Hematopoietic multipotent progenitor cell treated with erythropoietin and hydrocortisone succinate and interleukin-3 and kit ligand, for 8 days (in vitro differentiated cells): ENCODE data around the gene ATP2B2.

Source experiments
- DNase-seq: peaks from one replicate; pipeline ENCODE4 v3.0.0-alpha.2; 2015

Gene ATP2B2

GRCh38 chr3:10492364-10493201, 12.8 kb downstream of the ATP2B2 start:
- no peak for DNase-seq

DNA sequence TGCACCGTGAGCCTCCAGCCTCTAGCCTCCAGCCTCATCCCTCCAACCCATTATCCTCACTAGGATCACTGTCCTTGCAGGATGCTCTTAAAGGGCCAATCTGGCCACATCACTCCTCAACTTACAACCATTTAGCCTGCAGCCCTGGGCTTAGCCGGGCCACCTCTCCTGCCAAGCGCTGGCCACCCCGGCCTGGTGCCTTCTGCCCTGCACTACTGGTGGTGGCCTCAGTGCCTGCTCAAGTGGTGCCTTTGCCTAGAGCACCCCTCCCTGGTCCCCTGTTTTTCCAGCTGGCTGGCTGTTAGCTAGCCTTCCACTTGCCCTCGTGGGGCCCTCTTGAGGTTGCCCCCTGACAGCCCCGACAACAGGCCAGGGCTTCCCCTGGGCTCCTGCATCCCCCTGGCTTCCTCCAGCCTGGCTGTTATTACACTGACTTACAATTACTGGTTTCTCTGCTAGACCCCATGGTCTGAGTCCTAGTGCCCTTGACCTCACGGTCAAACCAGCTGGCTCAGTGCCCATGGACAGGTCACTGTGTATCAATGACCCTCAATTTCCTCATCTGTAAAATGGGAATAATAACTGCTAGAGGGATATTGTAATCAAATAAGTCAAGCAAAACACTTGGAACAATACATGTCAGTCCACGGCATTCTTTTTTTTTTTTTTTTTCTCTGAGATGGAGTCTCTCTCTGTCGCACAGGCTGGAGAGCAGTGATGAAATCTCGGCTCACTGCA, 15.5 kb downstream of the ATP2B2 start:
- DNase-seq, result no peak

GRCh38 chr3:10487988-10488633, 17.3 kb downstream of the ATP2B2 start:
- no peak for DNase-seq

- DNase-seq, result no peak
These were observed 19.6 kb downstream of the ATP2B2 start for GRCh38 chr3:10485806-10486205.

- no peak for DNase-seq
These were observed 20.0 kb downstream of the ATP2B2 start for GRCh38 chr3:10485380-10485779.

DNA sequence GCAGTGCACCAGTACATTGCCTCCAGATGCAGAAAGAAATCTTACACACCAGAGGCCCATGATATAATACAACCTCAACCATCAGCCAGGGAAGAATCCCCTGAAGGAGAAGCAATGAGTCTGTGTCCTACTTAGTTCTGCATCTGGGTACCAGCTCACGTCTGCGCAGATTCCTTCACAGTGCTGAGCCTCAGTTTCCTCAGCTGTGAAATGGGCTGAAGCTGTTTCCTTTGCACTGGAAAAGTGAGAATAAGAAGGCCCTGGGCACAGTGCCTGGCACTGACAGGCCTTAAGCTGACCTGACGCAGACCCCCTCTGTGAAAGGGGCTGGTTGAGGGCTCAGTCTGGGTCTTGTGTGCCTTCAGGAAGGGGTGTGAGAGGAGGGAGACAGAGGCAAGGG, 20.7 kb downstream of the ATP2B2 start:
- DNase-seq, result no peak

DNA sequence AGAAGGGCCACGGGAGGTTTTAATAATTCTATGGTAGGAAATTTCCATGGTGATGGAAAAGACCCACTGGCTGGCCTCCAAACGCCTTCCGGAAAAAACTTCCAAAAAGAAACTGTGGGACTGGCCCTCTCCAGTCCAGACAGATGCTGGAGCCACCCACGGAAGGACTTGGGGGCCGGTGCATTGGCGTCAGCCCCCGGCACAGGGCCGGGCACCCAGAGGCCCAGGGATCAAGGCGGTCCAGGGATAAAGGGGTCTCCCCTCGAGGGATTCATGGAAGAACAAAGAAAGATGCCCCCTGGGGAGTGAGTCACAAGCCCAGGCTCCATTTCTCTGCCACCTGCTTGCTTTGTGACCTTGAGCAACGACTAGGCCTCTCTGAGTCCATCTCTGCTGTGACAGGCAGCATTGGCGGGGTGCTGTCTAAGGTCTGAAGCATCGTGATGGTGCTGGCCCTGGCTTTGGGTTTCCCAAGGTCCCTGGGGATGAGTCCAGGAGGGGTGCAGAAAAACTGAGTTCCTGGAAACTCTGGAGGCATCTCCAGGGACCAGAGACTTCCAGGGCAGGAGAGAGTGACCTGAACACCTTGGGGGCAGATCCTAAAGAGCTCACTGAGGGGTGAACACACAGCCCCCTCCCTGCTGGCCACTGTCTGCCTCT, 21.6 kb downstream of the ATP2B2 start:
- DNase-seq, result no peak

DNA sequence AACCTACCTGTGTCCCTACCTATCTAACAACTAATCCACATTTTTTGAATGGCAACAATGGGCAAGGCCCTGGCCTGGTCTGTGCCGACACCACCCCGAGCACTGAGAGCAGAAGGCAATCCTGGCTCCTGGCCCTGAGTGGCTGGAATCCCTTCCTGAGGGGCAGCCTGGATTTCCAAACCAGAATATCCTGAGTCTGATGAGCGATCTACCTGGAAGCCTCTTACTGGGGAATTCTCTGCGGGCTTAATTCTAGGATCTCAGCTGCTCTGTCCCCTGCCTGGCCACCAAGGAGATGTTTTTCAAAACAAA, 22.1 kb downstream of the ATP2B2 start:
- no peak for DNase-seq

GRCh38 chr3:10482631-10483363, 22.6 kb downstream of the ATP2B2 start:
- no peak for DNase-seq

GRCh38 chr3:10480871-10481378, 24.5 kb downstream of the ATP2B2 start:
- no peak for DNase-seq

- DNase-seq, result no peak
These were observed 26.1 kb downstream of the ATP2B2 start for GRCh38 chr3:10479311-10479710.

DNA sequence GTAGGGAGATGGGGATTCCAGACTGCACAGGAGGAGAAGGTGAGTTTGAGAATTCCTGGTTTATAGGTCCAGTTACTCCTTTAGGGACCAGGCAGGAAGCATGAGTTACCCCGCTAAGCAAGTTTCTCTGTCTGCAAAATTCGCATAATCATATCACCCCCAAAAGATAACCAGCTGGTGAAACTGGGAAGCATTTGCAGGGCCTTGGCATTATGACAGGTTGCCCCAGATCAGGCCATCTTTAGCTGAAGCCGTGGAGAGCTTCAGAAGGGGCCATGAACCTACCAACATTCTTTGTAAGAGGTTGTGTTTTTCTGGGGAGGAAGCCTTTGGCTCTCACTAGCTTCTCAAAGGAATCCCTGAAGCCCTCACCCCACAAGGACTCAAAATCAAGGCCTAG, 29.4 kb downstream of the ATP2B2 start:
- DNase-seq, result peak; percentile 6

- DNase-seq, result no peak
These were observed 30.5 kb downstream of the ATP2B2 start for GRCh38 chr3:10474847-10475246.

- no peak for DNase-seq
These were observed 31.1 kb downstream of the ATP2B2 start for GRCh38 chr3:10474275-10474646.

GRCh38 chr3:10473581-10474274, 31.7 kb downstream of the ATP2B2 start:
- DNase-seq, result no peak

GRCh38 chr3:10472877-10473440, 32.4 kb downstream of the ATP2B2 start:
- no peak for DNase-seq

- no peak for DNase-seq
These were observed 34.2 kb downstream of the ATP2B2 start for GRCh38 chr3:10471054-10471688.

DNA sequence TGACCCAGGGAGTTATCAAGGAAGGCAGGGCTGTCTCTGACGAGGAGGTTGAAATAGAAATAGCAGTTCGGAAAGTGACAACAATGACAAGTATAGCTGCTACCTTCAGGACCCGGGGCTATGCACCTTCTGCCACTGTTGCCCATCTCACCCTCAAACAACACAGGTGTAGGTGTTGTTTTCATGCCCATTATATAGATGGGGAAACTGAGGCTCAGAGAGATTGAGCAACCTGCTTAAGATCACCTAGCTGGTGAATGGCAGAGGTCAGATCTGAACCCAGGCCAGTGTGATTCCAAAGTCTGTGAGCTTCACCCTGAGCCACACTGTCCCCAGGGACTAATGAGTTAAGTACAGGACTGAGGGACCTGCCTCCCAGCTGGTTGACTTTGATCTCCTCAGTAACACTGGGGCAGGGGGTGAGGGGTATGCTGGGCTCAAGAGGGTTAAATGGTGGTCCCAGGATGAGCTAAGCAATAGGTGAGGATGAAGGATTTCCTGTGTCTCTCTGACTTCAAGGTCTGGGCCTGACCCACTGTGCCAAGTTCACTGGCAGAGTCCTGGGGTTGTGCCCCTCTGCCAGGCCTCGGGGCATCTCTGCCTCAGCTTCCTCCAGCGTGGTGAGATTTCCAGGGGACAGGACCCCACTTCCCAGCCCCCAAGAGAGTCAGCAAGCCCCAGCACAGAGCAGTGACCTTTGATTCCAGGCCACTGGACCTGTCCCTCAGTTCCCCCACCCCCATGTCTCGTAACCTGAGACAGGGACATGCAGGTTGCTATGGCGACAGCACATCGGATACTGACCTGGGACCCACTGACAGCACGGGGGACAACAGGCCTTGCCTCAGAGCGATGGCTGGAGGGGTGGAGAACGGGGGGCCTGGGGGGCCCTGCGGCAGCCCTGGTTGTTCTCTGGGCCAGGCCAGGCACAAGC, 35.0 kb downstream of the ATP2B2 start:
- DNase-seq, result no peak

DNA sequence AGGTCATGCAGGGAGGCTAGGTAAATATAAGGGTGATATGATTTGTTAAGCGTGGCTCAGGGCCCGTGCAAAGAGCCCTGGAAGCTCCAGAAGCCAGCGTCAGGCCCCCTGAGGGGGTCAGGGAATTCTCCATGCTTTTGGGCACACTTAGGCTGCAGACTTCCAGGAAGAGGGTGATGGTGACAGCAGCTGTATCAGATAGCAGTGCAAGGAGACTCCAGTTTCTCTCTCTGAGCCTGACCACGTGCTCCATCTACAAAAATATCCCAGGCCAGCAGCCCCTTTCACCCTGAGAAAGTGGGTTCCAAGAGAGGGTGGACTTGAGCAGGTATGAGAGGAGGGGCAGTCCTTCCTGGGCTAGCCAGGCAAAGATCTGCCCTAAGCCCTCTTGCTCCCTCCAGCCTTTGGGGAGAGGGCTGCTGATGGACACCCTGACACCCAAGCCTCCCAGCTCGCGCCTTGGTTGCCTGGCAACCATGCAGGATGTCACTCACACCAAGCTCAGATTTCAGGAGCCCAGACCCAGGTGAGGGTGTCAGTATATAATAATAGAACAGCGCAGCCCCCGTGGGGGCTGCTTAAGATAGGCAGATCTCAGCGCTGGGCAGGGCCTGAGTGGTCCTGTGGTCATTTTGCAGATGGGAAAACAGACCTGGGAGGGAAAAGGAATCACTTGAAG, 35.8 kb downstream of the ATP2B2 start:
- DNase-seq, result no peak
